ENCODE data around the gene CYB5A. TPM values are rescaled to one million over a fixed set of nuclear protein-coding genes. Genes with fewer than 3 reads are reported as not detected.

The CYB5A gene
- total and polyA plus RNA-seq, 2 of the 8 experiments (the other 6 are each of a cell fraction or from before 2014, with no cell fraction given) = 154 to 195 TPM

DNA sequence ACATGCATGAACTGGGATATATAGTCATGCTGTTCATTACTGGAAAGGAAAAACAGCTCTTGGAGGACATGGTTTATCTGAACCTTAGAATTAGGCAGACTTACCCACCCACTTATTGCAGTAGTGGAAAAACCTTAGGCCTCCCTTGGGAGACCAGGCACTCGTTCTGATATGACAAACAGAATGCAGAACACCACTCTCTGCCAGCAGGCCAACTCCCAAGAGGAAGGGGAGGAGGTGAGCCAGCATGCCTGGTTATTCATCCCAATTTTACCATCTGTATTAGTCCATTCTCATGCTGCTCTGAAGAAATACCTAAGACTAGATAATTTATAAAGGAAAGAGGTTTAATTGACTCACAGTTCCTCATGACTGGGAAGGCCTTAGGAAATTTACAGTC, 41.3 kb upstream of the CYB5A start (continued):
- TF ChIP-seq HDAC2 (IDR thresholded peaks at IDR 0.05; ENCODE audit: borderline replicate concordance in 1 of 2, low read depth in 2 of 2, low read length in 2 of 2) (no peak), NRF1 (IDR thresholded peaks at IDR 0.05; ENCODE audit: low read depth, low read length) (no peak), SIN3A (conservative IDR thresholded peaks at IDR 0.05 in 1 of 2, IDR thresholded peaks at IDR 0.05 in 1 of 2; ENCODE audit: low read depth in 1 of 2, low read length in 2 of 2) (no peak), PHF8 (conservative IDR thresholded peaks at IDR 0.05; ENCODE audit: low read depth, low read length) (no peak), TBP (IDR thresholded peaks at IDR 0.05; ENCODE audit: low read depth, low read length) (no peak), SP2 (IDR thresholded peaks at IDR 0.05; ENCODE audit: low read length) (no peak), TAF7 (optimal IDR thresholded peaks at IDR 0.05; ENCODE audit: borderline replicate concordance, low read depth, low read length) (no peak)
- TF ChIP-seq, protein P1, sequence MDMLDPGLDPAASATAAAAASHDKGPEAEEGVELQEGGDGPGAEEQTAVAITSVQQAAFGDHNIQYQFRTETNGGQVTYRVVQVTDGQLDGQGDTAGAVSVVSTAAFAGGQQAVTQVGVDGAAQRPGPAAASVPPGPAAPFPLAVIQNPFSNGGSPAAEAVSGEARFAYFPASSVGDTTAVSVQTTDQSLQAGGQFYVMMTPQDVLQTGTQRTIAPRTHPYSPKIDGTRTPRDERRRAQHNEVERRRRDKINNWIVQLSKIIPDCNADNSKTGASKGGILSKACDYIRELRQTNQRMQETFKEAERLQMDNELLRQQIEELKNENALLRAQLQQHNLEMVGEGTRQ (IDR thresholded peaks at IDR 0.05; ENCODE audit: low read length) = no peak

Measured in H1 (cell line).